Naive thymus-derived CD4-positive, alpha-beta T cell (primary cell): ENCODE results near the gene SERPINE1. TPM values are rescaled to one million over a fixed set of nuclear protein-coding genes. Genes with fewer than 3 reads are reported as not detected.
A peak's percentile ranks its signal among the peaks of the same experiment; 100 is the strongest.

ENCODE experiments used
- ATAC-seq: fragments of 150-1000 bp; cut with Tn5 transposase; 2 replicates; pipeline ENCODE4 v1.10.0; 2021; ENCODE audit warnings: mild to moderate bottlenecking, moderate library complexity
- CTCF ChIA-PET: fragments of 350-600 bp; sonication (Branson Sonifier 250); formaldehyde crosslinking; loops from one replicate; lab custom pipeline; 2021; ENCODE audit warnings: antibody characterized with exemption; lab: Charles Lee
- POLR2A ChIA-PET: fragments of 350-600 bp; sonication (Branson Sonifier 250); formaldehyde crosslinking; loops from one replicate; lab custom pipeline; 2021; ENCODE audit warnings: antibody characterized with exemption, inconsistent platforms; lab: Charles Lee
- DNase-seq, 9 donors: peaks; one replicate each; pipeline versions ENCODE4 v3.0.0 to v3.0.0-alpha.2; 2020 to 2022; ENCODE audit warnings: mixed read lengths in 1 of 9
- H3K27ac ChIP-seq: one replicate; pipeline ENCODE4 v1.7.0; 2013; ENCODE audit warnings: mild to moderate bottlenecking, low read depth, low read length, moderate library complexity
- H3K27me3 ChIP-seq, 2 donors: one replicate each; pipeline ENCODE4 v1.7.0; 2013; ENCODE audit warnings: low read length in 2 of 2, mild to moderate bottlenecking in 2 of 2, moderate library complexity in 2 of 2; ENCODE audit not compliant: control insufficient read depth in 2 of 2, insufficient read depth in 2 of 2
- H3K36me3 ChIP-seq, 3 experiments: 1 replicate in 2 of 3; 2 replicates in 1 of 3; pipeline ENCODE4 v1.7.0; 2013; ENCODE audit warnings: low read length in 3 of 3, mild to moderate bottlenecking in 3 of 3, moderate library complexity in 1 of 3; ENCODE audit not compliant: insufficient read depth in 3 of 3, control insufficient read depth in 2 of 3
- H3K4me1 ChIP-seq, 2 donors: one replicate each; pipeline ENCODE4 v1.7.0; 2013; ENCODE audit warnings: low read length in 2 of 2, mild to moderate bottlenecking in 2 of 2, moderate library complexity in 1 of 2; ENCODE audit not compliant: control insufficient read depth in 2 of 2, insufficient read depth in 2 of 2
- H3K4me3 ChIP-seq: 2 replicates; pipeline ENCODE4 v1.7.0; 2013; ENCODE audit warnings: mild to moderate bottlenecking, low read length
- H3K9me3 ChIP-seq, 3 experiments: 1 replicate in 2 of 3; 2 replicates in 1 of 3; pipeline ENCODE4 v1.7.0; 2013; ENCODE audit warnings: low read length in 3 of 3; ENCODE audit not compliant: control insufficient read depth in 2 of 3
- H3K27ac Mint-ChIP-seq, 9 donors: one replicate each; pipeline ENCODE4 v1.8.0; 2020 to 2022; ENCODE audit warnings: mixed read lengths in 9 of 9, mild to moderate bottlenecking in 8 of 9, moderate library complexity in 5 of 9, inconsistent platforms in 2 of 9
- H3K27me3 Mint-ChIP-seq, 5 donors: one replicate each; pipeline ENCODE4 v1.8.0; 2021 to 2022; ENCODE audit warnings: mixed read lengths in 5 of 5, mild to moderate bottlenecking in 1 of 5
- H3K36me3 Mint-ChIP-seq, 5 donors: one replicate each; pipeline ENCODE4 v1.8.0; 2020 to 2022; ENCODE audit warnings: mixed read lengths in 5 of 5, mild to moderate bottlenecking in 3 of 5, inconsistent platforms in 1 of 5
- H3K4me1 Mint-ChIP-seq, 7 donors: one replicate each; pipeline ENCODE4 v1.8.0; 2020 to 2022; ENCODE audit warnings: mixed read lengths in 7 of 7, mild to moderate bottlenecking in 3 of 7, inconsistent platforms in 1 of 7
- H3K4me3 Mint-ChIP-seq, 10 donors: one replicate each; pipeline ENCODE4 v1.8.0; 2020 to 2022; ENCODE audit warnings: mild to moderate bottlenecking in 10 of 10, mixed read lengths in 10 of 10, moderate library complexity in 6 of 10, inconsistent platforms in 2 of 10
- H3K9me3 Mint-ChIP-seq, 11 donors: one replicate each; pipeline ENCODE4 v1.8.0; 2020 to 2022; ENCODE audit warnings: mixed read lengths in 11 of 11, mild to moderate bottlenecking in 4 of 11, inconsistent platforms in 1 of 11, moderate library complexity in 1 of 11
- intact Hi-C, 2 donors: fragments of 100-400 bp; cut with micrococcal nuclease; formaldehyde crosslinking; loops; one replicate each; pipeline ENCODE4 v1.15.1; 2023
- polyA plus RNA-seq, 2 donors: library from polyadenylated mRNA; unstranded; fragments of 300-500 nt; fragmentation: Illumina TruSeq; gene quantifications; one replicate each; pipeline ENCODE4 v1.2.3, GENCODE V29; 2021
- total RNA-seq, 6 experiments: library from RNA in 5 of 6; stranded (reverse) in 5 of 6; gene quantifications; 1 replicate in 5 of 6; 2 replicates in 1 of 6; pipeline ENCODE4 v1.2.3 and lab custom pipeline; 2021 to 2026

SERPINE1 gene
- total RNA-seq (under 1 TPM in 3 of 5 experiments, not detected in 2; 0.08 to 0.56 (median 0.36) TPM), polyA plus RNA-seq (not detected), total RNA-seq (lab: John Stamatoyannopoulos, UW) (0.54 reads per million)

- H3K27me3 Mint-ChIP-seq, result peaks cover 54 to 65% (median 55%) of the 10 kb centered on the region in 5 donors
- ChIA-PET CTCF (interaction anchor here (0.8 kb wide), 1 partner anchor 275 kb away, joined by 3 read pairs; no protein-coding TSS in a partner anchor), POLR2A (no interaction called here)
- H3K27ac Mint-ChIP-seq, result peak within 1 kb of the TSS in 2 of 9 donors; percentile 30 to 70
- no peak within 1 kb of the TSS for H3K4me3 ChIP-seq
- no peaks in the 10 kb centered on the region for H3K36me3 ChIP-seq
- ATAC-seq (peak; percentile 80), DNase-seq (peak in 8 of 9 donors; percentile 3 to 56 (median 22))
- H3K27me3 ChIP-seq, result no peaks in the 10 kb centered on the region
- H3K27ac ChIP-seq, result no peak within 1 kb of the TSS
- H3K9me3 Mint-ChIP-seq, result peaks cover 0 to 2% (median 0%) of the 10 kb centered on the region in 11 donors
- peaks cover 23 to 53% (median 30%) of the 10 kb centered on the region in 7 donors for H3K4me1 Mint-ChIP-seq
- H3K4me3 Mint-ChIP-seq, result peak within 1 kb of the TSS; percentile 32 to 85 (median 60)
- H3K4me1 ChIP-seq, result peaks cover 6 to 15% of the 10 kb centered on the region in 2 donors
- intact Hi-C loops, result no loop called here
- peaks cover 0 to 3% (median 0%) of the 10 kb centered on the region in 5 donors for H3K36me3 Mint-ChIP-seq
- H3K9me3 ChIP-seq, result no peaks in the 10 kb centered on the region
These were observed at the start of gene SERPINE1 for GRCh38 chr7:101126651-101127459. TSS of gene SERPINE1 (plus strand) at chr7:101127104. CDS start at chr7:101128394, 1,290 bp downstream.

- POLR2A ChIA-PET, result interaction anchor here (0.5 to 0.6 kb wide), 2 partner anchors 648 to 1735 kb away, joined by 3 to 4 read pairs; no protein-coding TSS in a partner anchor
- CTCF ChIA-PET, result interaction anchor here (2.1 kb wide), 1 partner anchor 8 kb away, joined by 5 read pairs; the partner anchor contains the start of gene TRIM56
- DNase-seq, result peak; percentile 66 to 83 (median 78)
- no peak overlapping the region for H3K27ac ChIP-seq
- no peaks in the 10 kb centered on the region for H3K27me3 ChIP-seq
- intact Hi-C loops, result loop anchor here (1.0 to 5.0 kb wide), 6 partner anchors 8 to 182 kb away; partner anchors contain the start of genes ACHE (in 2 of the 2), MUC12 (in 1 of the 2) and TRIM56 (in 1 of the 2)
- Mint-ChIP-seq H3K9me3 (no peaks in the 10 kb centered on the region), H3K27ac (peak overlapping the region in 1 of 9 donors; percentile 4), H3K36me3 (no peaks in the 10 kb centered on the region), H3K27me3 (peaks cover 0 to 26% (median 7%) of the 10 kb centered on the region in 5 donors), H3K4me1 (peaks cover 0 to 9% (median 6%) of the 10 kb centered on the region in 7 donors), H3K4me3 (peak overlapping the region in 1 of 10 donors; percentile 5)
- peak; percentile 99 for ATAC-seq
- no peaks in the 10 kb centered on the region for H3K9me3 ChIP-seq
- H3K36me3 ChIP-seq, result no peaks in the 10 kb centered on the region
- H3K4me1 ChIP-seq, result no peaks in the 10 kb centered on the region
- H3K4me3 ChIP-seq, result no peak overlapping the region
These were observed 49.4 kb upstream of the SERPINE1 start for GRCh38 chr7:101077303-101078086.

- Histone ChIP-seq H3K27ac (no peak overlapping the region), H3K4me1 (peaks cover under 1 to 9% of the 10 kb centered on the region in 2 donors), H3K36me3 (peaks cover 0 to 5% (median 0%) of the 10 kb centered on the region in 3 experiments), H3K9me3 (no peaks in the 10 kb centered on the region), H3K4me3 (no peak overlapping the region), H3K27me3 (no peaks in the 10 kb centered on the region)
- Mint-ChIP-seq H3K27me3 (peaks cover 0 to 13% (median 0%) of the 10 kb centered on the region in 5 donors), H3K36me3 (peaks cover 0 to 6% (median 0%) of the 10 kb centered on the region in 5 donors), H3K9me3 (no peaks in the 10 kb centered on the region), H3K27ac (no peak overlapping the region), H3K4me1 (peaks cover 9 to 26% (median 23%) of the 10 kb centered on the region in 7 donors), H3K4me3 (no peak overlapping the region)
- intact Hi-C loops, result no loop called here
- POLR2A ChIA-PET, result interaction anchor here (1.0 kb wide), 1 partner anchor 9 kb away, joined by 4 read pairs; no protein-coding TSS in a partner anchor
- ATAC-seq, result no peak
- DNase-seq, result no peak
- CTCF ChIA-PET, result interaction anchor here (0.6 kb wide), 1 partner anchor 1058 kb away, joined by 3 read pairs; no protein-coding TSS in a partner anchor
These were observed 45.5 kb upstream of the SERPINE1 start for GRCh38 chr7:101081432-101081831.

GRCh38 chr7:101084865-101085161, 42.1 kb upstream of the SERPINE1 start:
- DNase-seq (no peak), ATAC-seq (no peak)
- intact Hi-C loops, result loop anchor here (1.0 to 5.0 kb wide), 7 partner anchors 8 to 378 kb away; partner anchors contain the start of genes POP7 (in 1 of the 2), SRRT (in 1 of the 2) and ZNHIT1 (in 1 of the 2)
- peak overlapping the region; percentile 100 for H3K4me3 ChIP-seq
- H3K9me3 ChIP-seq, result no peaks in the 10 kb centered on the region
- ChIA-PET POLR2A (interaction anchor here (0.7 to 2.8 kb wide), 9 partner anchors 10 to 379 kb away, joined by 3 to 13 read pairs (median 4); partner anchors contain the start of genes POP7, SRRT and UFSP1), CTCF (interaction anchor here (0.6 to 1.5 kb wide), 4 partner anchors 8 to 1676 kb away, joined by 3 to 8 read pairs (median 4); partner anchors contain the start of genes BUD31, PDAP1 and UFSP1)
- H3K36me3 ChIP-seq, result peaks cover 0 to 34% (median 12%) of the 10 kb centered on the region in 3 experiments
- H3K36me3 Mint-ChIP-seq, result peaks cover 0 to 14% (median 0%) of the 10 kb centered on the region in 5 donors
- H3K27me3 ChIP-seq, result no peaks in the 10 kb centered on the region
- peak overlapping the region; percentile 91 to 100 (median 98) for H3K4me3 Mint-ChIP-seq
- no peaks in the 10 kb centered on the region for H3K9me3 Mint-ChIP-seq
- H3K4me1 ChIP-seq, result peaks cover 10 to 15% of the 10 kb centered on the region in 2 donors
- H3K27me3 Mint-ChIP-seq, result peaks cover 0 to 6% (median 0%) of the 10 kb centered on the region in 5 donors
- peaks cover 14 to 38% (median 26%) of the 10 kb centered on the region in 7 donors for H3K4me1 Mint-ChIP-seq
- H3K27ac ChIP-seq, result peak overlapping the region; percentile 97
- peak overlapping the region; percentile 93 to 100 (median 99) for H3K27ac Mint-ChIP-seq

- Mint-ChIP-seq H3K27ac (peak within 1 kb of the TSS; percentile 93 to 100 (median 99)), H3K4me1 (peaks cover 14 to 42% (median 28%) of the 10 kb centered on the region in 7 donors), H3K9me3 (no peaks in the 10 kb centered on the region), H3K36me3 (peaks cover 0 to 15% (median 0%) of the 10 kb centered on the region in 5 donors), H3K4me3 (peak within 1 kb of the TSS; percentile 91 to 100 (median 98)), H3K27me3 (peaks cover 0 to 6% (median 0%) of the 10 kb centered on the region in 5 donors)
- H3K27ac ChIP-seq, result peak within 1 kb of the TSS; percentile 97
- ChIA-PET CTCF (interaction anchor here (0.6 to 1.9 kb wide), 4 partner anchors 8 to 1677 kb away, joined by 3 to 5 read pairs (median 4); partner anchors contain the start of genes BUD31, PDAP1 and UFSP1), POLR2A (interaction anchor here (0.7 to 2.8 kb wide), 10 partner anchors 10 to 379 kb away, joined by 3 to 13 read pairs (median 4); partner anchors contain the start of genes POP7, SRRT and UFSP1)
- H3K4me1 ChIP-seq, result peaks cover 10 to 15% of the 10 kb centered on the region in 2 donors
- intact Hi-C loops, result loop anchor here (1.0 to 5.0 kb wide), 7 partner anchors 8 to 379 kb away; partner anchors contain the start of genes POP7 (in 1 of the 2), SRRT (in 1 of the 2) and ZNHIT1 (in 1 of the 2)
- H3K4me3 ChIP-seq, result peak within 1 kb of the TSS; percentile 100
- H3K27me3 ChIP-seq, result no peaks in the 10 kb centered on the region
- DNase-seq (peak; percentile 53 to 77 (median 74)), ATAC-seq (peak; percentile 94)
- no peaks in the 10 kb centered on the region for H3K9me3 ChIP-seq
- H3K36me3 ChIP-seq, result peaks cover 0 to 38% (median 12%) of the 10 kb centered on the region in 3 experiments
These were observed 41.5 kb upstream of the SERPINE1 start, which contains the start of gene TRIM56 for GRCh38 chr7:101085162-101085964. TSS of gene TRIM56 (plus strand) at chr7:101085481. CDS start at chr7:101087313, 1,832 bp downstream.
